GM10248 (cell line): ENCODE data around the gene FBXO33.
A peak's percentile ranks its signal among the peaks of the same experiment; 100 is the strongest.

Experiments used
- CTCF ChIA-PET: fragments of 300-600 bp; sonication (Branson Sonifier 250); formaldehyde crosslinking; extraction: SDS; loops from one replicate; lab custom pipeline; 2021; ENCODE audit warnings: antibody characterized with exemption; lab: Yijun Ruan, JAX
- POLR2A ChIA-PET: fragments of 350-650 bp; sonication (Branson Sonifier 250); formaldehyde crosslinking; extraction: SDS; loops from one replicate; lab custom pipeline; 2020; ENCODE audit warnings: antibody characterized with exemption; lab: Yijun Ruan, JAX
- DNase-seq: peaks from one replicate; pipeline ENCODE4 v3.0.0; 2012; ENCODE audit errors: extremely low spot score
- TF ChIP-seq, protein P1 (sequence below): IDR thresholded peaks from 2 replicates; pipeline ENCODE4 v1.5.1; 2012; ENCODE audit warnings: mild to moderate bottlenecking, low read depth; ENCODE audit errors: extremely low read depth, missing control alignments, control extremely low read depth

Gene FBXO33, protein sequence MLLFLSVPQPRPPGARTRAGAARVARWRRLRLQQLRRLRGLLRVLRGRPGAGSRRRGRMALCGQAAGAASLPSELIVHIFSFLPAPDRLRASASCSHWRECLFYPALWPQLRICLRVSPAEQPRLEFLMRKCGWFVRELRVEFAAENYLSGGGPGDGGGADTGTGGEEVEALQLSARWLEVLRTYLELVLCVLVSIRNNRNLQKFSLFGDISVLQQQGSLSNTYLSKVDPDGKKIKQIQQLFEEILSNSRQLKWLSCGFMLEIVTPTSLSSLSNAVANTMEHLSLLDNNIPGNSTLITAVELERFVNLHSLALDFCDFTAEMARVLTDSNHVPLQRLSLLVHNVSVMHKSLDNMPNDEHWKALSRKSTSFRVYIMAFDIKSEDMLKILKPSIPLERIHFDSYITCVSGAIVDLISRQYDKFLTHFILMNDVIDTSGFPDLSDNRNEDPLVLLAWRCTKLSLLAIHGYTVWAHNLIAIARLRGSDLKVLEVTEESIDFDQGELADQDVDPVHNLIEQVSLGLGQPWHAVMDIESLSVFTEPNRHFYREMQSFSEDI

DNA sequence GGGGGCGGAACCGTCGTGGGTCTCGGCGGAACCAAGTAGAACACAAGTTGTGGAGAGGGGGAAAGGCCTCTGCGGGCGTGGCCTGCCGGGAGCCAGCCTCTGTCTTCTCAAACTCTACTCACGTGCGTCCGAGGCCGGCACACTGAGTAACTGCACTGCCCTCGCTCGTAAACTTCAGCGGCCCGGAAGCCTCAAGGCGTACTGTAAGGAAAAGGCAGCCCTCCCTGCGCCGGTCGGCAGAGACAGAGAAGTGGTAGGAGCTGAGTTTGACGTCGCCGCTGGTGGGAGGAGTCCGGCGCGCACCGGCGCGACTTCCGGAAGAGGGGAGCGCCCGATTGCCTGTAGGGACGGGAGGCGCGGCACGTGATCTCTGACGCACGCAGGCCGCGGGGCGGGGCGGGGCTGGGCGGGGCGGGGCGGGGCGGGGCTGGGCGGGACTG is at the start of gene FBXO33:
FBXO33 (minus strand) TSS at position 255 of the 440 bp plus-strand sequence. CDS start 271 bp downstream, outside the sequence.
- TF ChIP-seq, protein P1, sequence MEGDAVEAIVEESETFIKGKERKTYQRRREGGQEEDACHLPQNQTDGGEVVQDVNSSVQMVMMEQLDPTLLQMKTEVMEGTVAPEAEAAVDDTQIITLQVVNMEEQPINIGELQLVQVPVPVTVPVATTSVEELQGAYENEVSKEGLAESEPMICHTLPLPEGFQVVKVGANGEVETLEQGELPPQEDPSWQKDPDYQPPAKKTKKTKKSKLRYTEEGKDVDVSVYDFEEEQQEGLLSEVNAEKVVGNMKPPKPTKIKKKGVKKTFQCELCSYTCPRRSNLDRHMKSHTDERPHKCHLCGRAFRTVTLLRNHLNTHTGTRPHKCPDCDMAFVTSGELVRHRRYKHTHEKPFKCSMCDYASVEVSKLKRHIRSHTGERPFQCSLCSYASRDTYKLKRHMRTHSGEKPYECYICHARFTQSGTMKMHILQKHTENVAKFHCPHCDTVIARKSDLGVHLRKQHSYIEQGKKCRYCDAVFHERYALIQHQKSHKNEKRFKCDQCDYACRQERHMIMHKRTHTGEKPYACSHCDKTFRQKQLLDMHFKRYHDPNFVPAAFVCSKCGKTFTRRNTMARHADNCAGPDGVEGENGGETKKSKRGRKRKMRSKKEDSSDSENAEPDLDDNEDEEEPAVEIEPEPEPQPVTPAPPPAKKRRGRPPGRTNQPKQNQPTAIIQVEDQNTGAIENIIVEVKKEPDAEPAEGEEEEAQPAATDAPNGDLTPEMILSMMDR: no peak
- POLR2A ChIA-PET: interaction anchor here (0.6 to 2.2 kb wide), 5 partner anchors 8 to 329 kb away, joined by 3 to 8 read pairs (median 3); partner anchors contain the start of genes SEC23A and TRAPPC6B
- CTCF ChIA-PET: interaction anchor here (1.0 to 4.4 kb wide), 6 partner anchors 9 to 113 kb away, joined by 3 to 40 read pairs (median 7); no protein-coding TSS in a partner anchor
- peak; percentile 96 for DNase-seq

DNA sequence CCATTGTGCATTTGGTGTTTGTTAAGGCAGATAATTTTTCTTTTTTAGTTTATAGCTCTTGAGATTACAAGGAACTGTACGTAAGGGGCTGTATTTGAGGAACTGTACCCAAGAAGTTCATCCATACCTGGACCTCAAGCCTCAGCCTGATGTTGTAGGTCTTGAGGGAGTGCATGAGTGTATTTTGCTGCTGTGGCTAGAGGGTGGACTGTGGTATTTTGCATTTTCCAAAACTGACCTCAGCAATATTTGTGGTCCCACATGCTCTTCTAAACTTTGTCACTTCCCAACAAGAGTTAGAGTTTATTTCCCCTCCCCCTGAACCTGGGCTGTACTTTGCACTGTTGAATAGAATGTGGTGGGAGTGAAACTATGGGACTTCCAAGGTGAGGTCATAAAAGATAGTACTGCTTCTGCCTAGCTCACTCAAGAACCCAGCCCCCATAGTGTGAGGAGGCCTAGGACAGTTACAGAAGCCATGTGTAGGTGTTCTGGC is 42.2 kb upstream of the FBXO33 start:
- TF ChIP-seq, protein P1: no peak
- CTCF ChIA-PET: interaction anchor here (1.2 kb wide), 1 partner anchor 10 kb away, joined by 3 read pairs; no protein-coding TSS in a partner anchor
- peak; percentile 21 for DNase-seq
- POLR2A ChIA-PET: no interaction called here

DNA sequence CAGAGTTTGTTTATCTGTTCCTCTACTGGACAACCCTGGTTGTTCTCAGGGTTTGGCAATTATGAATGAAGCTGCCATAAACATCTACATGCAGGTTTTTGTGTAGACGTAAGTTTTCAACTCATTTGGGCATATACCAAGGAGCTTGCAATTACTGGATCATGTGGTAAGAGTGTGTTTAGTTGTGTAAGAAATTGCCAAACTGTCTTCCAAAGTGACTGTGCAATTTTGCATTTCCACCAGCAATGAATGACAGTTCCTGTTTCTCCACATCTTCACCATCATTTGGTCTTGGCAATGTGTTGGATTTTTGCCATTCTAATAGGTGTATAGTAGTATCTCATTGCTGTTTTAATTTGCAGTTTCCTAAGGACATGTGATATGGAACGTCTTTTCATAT is 39.8 kb upstream of the FBXO33 start:
- CTCF ChIA-PET: interaction anchor here (0.7 to 5.4 kb wide), 4 partner anchors 18 to 240 kb away, joined by 3 to 46 read pairs (median 14); no protein-coding TSS in a partner anchor

DNA sequence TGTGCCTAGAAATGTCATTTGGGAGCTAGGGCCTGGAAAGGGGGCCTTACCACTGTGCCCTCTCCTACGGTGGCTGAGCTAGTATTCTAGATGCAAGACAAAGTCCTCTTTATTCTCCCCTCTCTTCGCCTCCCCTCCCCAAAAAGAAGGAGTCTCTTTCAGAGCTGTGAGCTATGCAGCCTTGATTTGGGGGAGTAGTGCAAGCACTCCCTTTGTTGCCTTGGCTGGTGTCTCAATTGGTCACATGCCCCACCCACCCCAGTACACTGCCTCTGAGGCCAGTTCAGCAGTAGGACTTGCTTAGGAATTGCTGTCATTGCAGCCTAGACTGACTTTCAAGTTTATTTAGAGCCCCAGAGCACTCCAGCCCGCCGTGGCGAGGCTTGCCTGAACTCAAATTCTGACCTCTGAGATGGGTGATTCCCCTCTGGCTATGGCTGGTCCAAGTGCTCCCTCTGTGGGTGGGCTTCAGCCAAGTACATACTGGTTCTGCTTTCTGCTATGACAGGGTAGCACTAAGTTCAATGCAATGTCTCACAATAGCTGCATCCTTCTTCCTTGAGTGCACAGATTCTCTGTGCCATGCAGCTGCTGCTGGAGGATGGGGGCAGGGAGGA is 37.0 kb upstream of the FBXO33 start:
- POLR2A ChIA-PET: no interaction called here
- no peak for DNase-seq
- TF ChIP-seq, protein P1: peak; percentile 77
- CTCF ChIA-PET: interaction anchor here (0.7 to 5.9 kb wide), 34 partner anchors 9 to 382 kb away, joined by 3 to 46 read pairs (median 4); partner anchors contain the start of genes FBXO33, GEMIN2 and SEC23A

More for the DNA sequence above, 39.8 kb upstream of the FBXO33 start:
- no peak for DNase-seq
- TF ChIP-seq, protein P1: no peak
- POLR2A ChIA-PET: no interaction called here

DNA sequence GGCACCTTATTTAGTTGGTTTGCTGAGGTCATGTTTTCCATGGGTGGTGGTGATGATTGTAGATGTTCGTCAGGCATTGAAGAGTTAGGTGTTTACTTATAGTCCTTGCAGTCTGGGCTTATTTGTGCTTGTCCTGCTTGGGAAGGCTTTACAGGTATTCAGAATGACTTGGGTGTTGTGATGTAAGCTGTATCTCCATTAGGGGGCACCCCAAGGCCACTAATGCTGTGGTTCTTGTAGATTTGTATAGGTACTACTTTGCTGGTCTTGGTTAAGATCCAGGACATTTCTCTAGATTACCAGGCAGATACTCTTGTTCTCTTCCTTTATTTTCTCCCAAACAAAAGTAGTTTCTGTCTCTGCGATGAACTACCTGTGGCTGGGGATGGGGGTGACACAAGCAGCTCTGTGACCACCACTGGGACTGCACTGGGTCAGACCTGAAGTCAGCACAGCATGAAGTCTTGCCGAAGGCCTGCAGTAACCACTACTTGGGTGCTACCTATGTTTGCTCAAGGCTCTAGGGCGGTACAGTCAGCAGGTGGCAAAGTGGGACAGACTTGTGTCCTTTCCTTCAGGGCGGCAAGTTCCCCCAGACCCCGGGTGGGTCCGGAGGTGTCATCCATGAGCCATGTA is 35.8 kb upstream of the FBXO33 start:
- POLR2A ChIA-PET: no interaction called here
- no peak for DNase-seq
- TF ChIP-seq, protein P1: peak; percentile 55
- CTCF ChIA-PET: interaction anchor here (0.6 to 5.9 kb wide), 24 partner anchors 9 to 365 kb away, joined by 3 to 46 read pairs (median 6); partner anchors contain the start of genes FBXO33 and SEC23A
